ENCODE measurements around the gene SDK1. TPM values are rescaled to one million over a fixed set of nuclear protein-coding genes. Genes with fewer than 3 reads are reported as not detected.

Gene SDK1
- polyA plus RNA-seq, 2 of the 4 experiments (the other 2 are of a cell fraction), result 0.12 to 0.28 TPM

GRCh38 chr7:4163565-4164203 is 862.6 kb downstream of the SDK1 start:
- TF ChIP-seq CHD4 (IDR thresholded peaks at IDR 0.05; ENCODE audit: borderline replicate concordance) (no peak), POLR2A (IDR thresholded peaks at IDR 0.05; ENCODE audit: low read length) (no peak), PBX3 (IDR thresholded peaks at IDR 0.05) (no peak), FOXS1 (CRISPR knock-in tag; IDR thresholded peaks at IDR 0.05) (no peak), HMGXB4 (CRISPR knock-in tag; IDR thresholded peaks at IDR 0.05; ENCODE audit: borderline replicate concordance) (no peak), FOSB (CRISPR knock-in tag; IDR thresholded peaks at IDR 0.05) (no peak), SMC3 (IDR thresholded peaks at IDR 0.05) (no peak), E2F6 (IDR thresholded peaks at IDR 0.05; ENCODE audit: borderline replicate concordance, low read depth) (no peak)
- Histone ChIP-seq H3K4me1 (0 out of 3 replicates have a peak, but pooled peaks cover 7% of the 10 kb centered on the region), H3K9me3 (no peaks in the 10 kb centered on the region), H3K27ac (no peak overlapping the region), H3K4me3 (no peak overlapping the region), H3K4me2 (no peak overlapping the region)
- no peak for ATAC-seq
- no peak for FAIRE-seq
- WGBS (ENCODE audit: missing lambda C conversion rate), result 47% methylated on average over 12 of the region's 13 CpGs
- POLR2A ChIA-PET, result no interaction called here
- DNase-seq (ENCODE audit: low read depth in 1 of 2, low spot score in 1 of 2), result no peak
- CTCF ChIA-PET, result interaction anchor here (1.4 kb wide), 1 partner anchor 60 kb away, joined by 4 read pairs; no protein-coding TSS in a partner anchor

GRCh38 chr7:4164556-4164955 is 863.5 kb downstream of the SDK1 start:
- no peak overlapping the region for H3K4me2 ChIP-seq
- 0 out of 3 replicates have a peak, but pooled peaks cover 4% of the 10 kb centered on the region for H3K4me1 ChIP-seq
- H3K4me3 ChIP-seq, result no peak overlapping the region
- WGBS (ENCODE audit: missing lambda C conversion rate), result 26% methylated on average over 7 of the region's 8 CpGs
- no peaks in the 10 kb centered on the region for H3K9me3 ChIP-seq
- no peak for FAIRE-seq
- POLR2A ChIA-PET, result no interaction called here
- H3K27ac ChIP-seq, result no peak overlapping the region
- TF ChIP-seq NPAS2 (CRISPR knock-in tag; IDR thresholded peaks at IDR 0.05; ENCODE audit: borderline replicate concordance) (no peak), MYC (IDR thresholded peaks at IDR 0.05; ENCODE audit: borderline replicate concordance, low read length) (no peak), RAD21 (conservative IDR thresholded peaks at IDR 0.05 in 1 of 2, IDR thresholded peaks at IDR 0.05 in 1 of 2) (peak in 1 of 2 experiments; percentile 22; a peak in 2 of 5 replicates)
- peak; percentile 15 to 40 for DNase-seq (ENCODE audit: low read depth in 1 of 2, low spot score in 1 of 2)
- CTCF ChIA-PET, result no interaction called here
- ATAC-seq, result peak; percentile 71 to 83; a peak in 4 of 6 replicates

- 56% methylated on average over 14 of the region's 14 CpGs for WGBS (ENCODE audit: missing lambda C conversion rate)
- no peak for TF ChIP-seq BHLHE40 (IDR thresholded peaks at IDR 0.05; ENCODE audit: low read depth, low read length)
- no peak for TF ChIP-seq POLR2A (IDR thresholded peaks at IDR 0.05; ENCODE audit: low read length)
- no peaks in the 10 kb centered on the region for H3K9me3 ChIP-seq
- DNase-seq (ENCODE audit: low read depth in 1 of 2, low spot score in 1 of 2) (no peak), FAIRE-seq (no peak), ATAC-seq (no peak)
- POLR2A ChIA-PET, result no interaction called here
- H3K4me1 ChIP-seq, result no peaks in the 10 kb centered on the region
- CTCF ChIA-PET, result interaction anchor here (1.2 kb wide), 1 partner anchor 14 kb away, joined by 3 read pairs; no protein-coding TSS in a partner anchor
- no peak overlapping the region for H3K4me2 ChIP-seq
- H3K4me3 ChIP-seq, result no peak overlapping the region
- H3K27ac ChIP-seq, result no peak overlapping the region
Observed at GRCh38 chr7:4166340-4166739, 865.3 kb downstream of the SDK1 start.

- no peak for TF ChIP-seq CBX2 (IDR thresholded peaks at IDR 0.05; ENCODE audit: borderline replicate concordance, low read depth)
- TF ChIP-seq HOXB13 (CRISPR knock-in tag; IDR thresholded peaks at IDR 0.05; ENCODE audit: low read depth), result no peak
- TF ChIP-seq NPAS2 (CRISPR knock-in tag; IDR thresholded peaks at IDR 0.05; ENCODE audit: borderline replicate concordance), result no peak
- no peak for TF ChIP-seq RCOR1 (IDR thresholded peaks at IDR 0.05; ENCODE audit: low read depth, low read length)
- TF ChIP-seq EHF (CRISPR knock-in tag; IDR thresholded peaks at IDR 0.05), result no peak
- DNase-seq (ENCODE audit: low read depth in 1 of 2, low spot score in 1 of 2) (no peak), ATAC-seq (no peak), FAIRE-seq (no peak)
- H3K27ac ChIP-seq, result no peak overlapping the region
- ChIA-PET POLR2A (no interaction called here), CTCF (interaction anchor here (1.2 kb wide), 1 partner anchor 14 kb away, joined by 3 read pairs; no protein-coding TSS in a partner anchor)
- H3K4me3 ChIP-seq, result no peak overlapping the region
- no peaks in the 10 kb centered on the region for H3K4me1 ChIP-seq
- 37% methylated on average over 8 of the region's 8 CpGs for WGBS (ENCODE audit: missing lambda C conversion rate)
- H3K9me3 ChIP-seq, result no peaks in the 10 kb centered on the region
- no peak overlapping the region for H3K4me2 ChIP-seq
Observed at GRCh38 chr7:4166807-4167206, 865.8 kb downstream of the SDK1 start.

All from A549 (cell line).